HG02970 (cell line): ENCODE measurements around the gene SPTLC2.
"Not testable (repeated sequence)": the region's sequence is repeated elsewhere in the genome, so short reads cannot be mapped to it uniquely, and the experiment has no call there.

Experiments used
- ATAC-seq: cut with Tn5 transposase; IDR thresholded peaks from one replicate; pipeline ENCODE4 v1.9.1; 2021; ENCODE audit warnings: mild to moderate bottlenecking, moderate library complexity, moderate number of reproducible peaks; ENCODE audit not compliant: unreplicated experiment, low FRiP score

Gene SPTLC2

DNA sequence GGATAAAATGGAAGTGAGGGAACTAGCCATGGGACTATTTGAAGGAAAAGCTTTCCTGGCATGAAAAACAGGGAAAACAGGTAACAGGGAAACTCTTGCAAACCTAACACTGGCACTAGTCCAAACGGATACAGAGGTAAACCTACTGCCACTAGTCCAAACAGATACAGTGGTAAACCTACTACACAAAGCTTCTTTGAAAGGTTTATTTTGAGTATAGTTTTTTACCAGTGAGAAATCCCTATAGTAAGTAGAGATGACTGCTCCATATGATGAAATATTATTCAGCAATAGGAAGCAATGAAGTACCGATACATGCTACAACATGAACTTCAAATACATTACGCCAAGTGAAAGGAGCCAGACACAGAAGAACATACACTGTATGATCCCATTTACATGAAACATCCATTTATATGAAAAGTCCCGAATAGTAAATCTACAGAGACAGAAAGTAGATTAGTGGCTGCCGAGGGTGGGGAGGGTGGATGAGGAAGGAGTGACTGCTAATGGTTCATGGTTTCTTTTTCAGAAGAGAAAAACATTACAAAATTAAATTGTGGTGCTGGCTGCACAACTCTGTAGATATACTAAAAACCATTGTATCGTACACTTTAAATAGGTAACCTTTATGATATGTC, 25.5 kb downstream of the SPTLC2 start:
- no peak for ATAC-seq

DNA sequence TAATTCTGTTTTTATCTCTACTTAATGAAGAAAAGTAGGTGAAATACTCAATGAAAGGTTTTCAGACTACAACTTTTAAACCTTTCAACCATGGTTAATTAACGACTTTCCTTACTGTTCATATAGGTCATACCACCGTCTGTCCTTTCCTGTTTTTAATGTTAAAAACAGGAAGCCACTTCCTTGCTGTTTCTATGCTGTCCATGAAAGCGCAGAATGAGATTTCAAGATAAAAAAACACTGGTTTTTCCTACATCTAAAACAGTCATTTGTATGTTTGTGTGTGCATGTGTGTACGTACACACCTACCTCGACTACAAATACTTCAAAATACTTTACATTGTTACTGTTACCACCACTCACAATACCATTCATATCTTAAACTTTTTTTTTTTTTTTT, 27.3 kb downstream of the SPTLC2 start:
- no peak for ATAC-seq

DNA sequence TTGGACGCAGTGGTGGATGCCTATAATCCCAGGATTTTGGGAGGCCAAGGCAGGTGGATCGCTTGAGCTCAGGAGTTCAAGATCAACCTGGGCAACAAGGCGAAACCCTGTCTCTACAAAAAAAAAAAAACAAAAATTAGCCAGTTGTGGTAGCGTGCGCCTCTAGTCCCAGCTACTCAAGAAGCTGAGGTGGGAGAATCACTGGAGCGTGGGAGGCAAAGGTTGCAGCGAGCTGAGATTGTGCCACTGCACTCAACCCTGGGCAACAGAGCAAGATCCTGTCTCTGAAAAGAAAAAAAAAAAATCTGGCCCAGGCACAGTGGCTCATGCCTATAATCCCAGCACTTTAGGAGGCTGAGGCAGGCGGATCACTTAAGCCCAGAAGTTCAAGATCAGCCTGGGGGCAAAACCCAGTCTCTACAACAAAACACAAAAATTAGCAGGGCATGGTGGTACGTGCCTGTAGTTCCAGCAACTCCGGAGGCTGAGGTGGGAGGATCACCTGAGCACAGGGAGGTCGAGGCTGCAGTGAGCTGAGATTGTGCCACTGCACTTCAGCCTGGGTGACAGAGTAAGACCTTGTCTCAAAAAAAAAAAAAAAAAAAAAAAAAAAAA, 27.9 kb downstream of the SPTLC2 start:
- not testable (repeated sequence) for ATAC-seq

DNA sequence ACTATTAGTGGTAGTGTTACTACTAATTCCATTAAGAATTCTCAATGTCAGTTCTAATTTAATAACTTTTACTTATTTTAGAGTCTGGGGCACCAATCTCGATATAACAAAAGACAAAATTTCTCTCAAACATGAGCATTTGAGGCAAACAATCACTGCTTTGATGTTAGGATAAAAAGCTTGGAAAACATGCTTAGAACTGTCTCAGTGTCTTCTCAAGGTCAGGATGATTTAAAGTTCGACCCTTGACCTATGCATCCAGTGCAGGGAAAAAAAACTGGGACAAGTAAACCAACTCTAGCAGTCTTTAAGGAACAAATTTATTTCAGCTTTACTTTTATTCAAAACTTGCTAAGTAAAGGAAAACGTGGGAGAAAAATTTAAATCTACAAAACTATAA, 31.1 kb downstream of the SPTLC2 start:
- ATAC-seq, result no peak

DNA sequence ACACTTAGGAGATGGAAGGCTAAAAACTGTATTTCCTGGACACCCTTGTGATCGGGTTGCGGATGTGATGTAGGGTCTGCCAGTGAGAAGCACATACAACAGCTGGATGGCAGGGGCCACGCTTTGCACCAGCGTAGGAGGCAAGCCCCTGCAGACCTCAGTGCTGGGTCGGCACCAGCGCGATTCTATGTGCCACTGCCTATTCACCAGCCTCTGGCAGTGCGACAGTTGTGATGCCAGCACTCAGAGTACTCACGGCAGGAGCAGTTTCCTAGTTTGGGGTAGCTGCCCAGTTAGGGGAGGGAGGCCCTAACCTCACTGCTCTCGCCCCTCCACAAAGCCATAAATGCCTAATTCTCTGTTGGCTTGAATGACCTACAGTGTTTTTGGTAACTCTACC, 31.6 kb downstream of the SPTLC2 start:
- ATAC-seq, result no peak

DNA sequence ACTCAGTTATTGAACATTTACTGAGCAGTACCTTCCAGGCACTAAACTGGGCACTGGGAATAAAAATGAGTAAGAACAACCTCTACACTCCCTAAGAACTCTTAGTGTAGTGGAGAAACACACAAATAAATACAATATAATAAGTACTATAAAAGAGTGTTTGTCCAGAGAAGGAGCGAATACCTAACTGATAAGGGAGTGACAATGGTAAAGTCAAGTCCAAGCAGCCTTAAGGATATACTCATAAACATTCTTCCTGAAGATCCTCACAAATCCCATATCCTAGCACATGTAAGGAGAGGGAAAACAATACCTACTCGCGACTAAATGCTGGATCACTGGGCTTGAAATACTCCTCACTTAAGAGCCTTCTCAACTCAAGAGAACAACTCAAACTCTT, 32.8 kb downstream of the SPTLC2 start:
- ATAC-seq, result no peak

DNA sequence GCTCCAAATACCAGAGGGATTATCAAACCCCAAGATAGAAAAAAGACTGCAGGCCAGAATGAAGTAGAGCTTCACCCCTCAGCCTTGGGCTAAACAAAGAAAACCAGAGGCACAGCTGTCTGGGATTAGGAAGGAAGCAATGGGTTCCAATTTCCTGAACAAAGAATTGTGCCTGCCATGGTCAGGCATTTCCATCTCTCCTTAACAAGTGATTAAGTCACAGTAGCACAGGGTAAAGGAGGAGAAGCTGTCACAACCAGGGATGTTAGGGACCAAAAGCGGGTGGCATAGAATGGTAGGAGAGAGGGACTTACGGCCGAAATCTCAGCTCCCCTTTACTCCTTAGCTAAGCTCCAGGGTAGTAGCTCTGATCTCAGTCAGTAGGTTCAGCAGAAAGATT, 33.9 kb downstream of the SPTLC2 start:
- no peak for ATAC-seq

DNA sequence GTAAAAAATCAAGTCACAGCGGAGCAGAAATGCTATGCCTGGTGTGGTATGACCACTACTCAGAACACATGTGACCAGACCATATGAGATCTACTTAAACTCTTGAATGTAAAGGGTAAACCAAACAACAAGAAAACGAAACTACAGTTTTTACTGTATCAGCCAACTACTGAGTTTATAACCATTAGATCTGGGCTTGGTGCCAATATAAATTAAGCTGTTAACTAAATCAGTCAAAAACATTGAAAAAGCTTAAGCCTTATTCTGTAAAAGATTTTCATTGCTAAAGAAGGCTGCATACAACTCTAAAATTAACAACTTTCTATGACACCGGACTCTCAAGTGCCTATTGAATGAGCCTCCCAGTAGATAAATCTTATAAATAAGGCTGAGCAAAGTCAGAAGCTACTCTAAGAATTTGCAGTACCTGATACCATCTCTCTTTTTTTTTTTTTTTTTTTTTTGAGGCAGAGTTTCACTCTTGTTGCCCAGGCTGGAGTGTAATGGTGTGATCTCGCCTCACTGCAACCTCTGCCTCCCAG, 35.4 kb downstream of the SPTLC2 start:
- peak; percentile 87 for ATAC-seq

DNA sequence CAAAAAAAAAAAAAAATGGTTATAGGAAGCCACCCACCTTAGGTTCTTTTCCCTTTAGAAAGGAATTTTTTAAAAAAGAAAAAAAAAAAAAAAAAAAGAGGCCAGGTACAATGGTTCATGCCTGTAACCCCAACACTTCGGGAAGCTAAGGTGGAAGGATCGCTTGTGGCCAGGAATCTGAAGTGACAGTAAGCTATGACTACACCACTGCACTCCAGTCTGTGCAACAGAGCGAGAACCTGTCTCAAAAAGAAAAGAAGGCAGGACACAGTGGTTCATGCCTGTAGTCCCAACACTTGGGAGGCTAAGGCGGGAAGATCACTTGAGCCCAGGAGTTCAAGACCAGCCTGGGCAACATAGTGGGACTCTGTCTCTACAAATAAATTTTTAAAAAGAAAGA, 36.0 kb downstream of the SPTLC2 start:
- no peak for ATAC-seq

DNA sequence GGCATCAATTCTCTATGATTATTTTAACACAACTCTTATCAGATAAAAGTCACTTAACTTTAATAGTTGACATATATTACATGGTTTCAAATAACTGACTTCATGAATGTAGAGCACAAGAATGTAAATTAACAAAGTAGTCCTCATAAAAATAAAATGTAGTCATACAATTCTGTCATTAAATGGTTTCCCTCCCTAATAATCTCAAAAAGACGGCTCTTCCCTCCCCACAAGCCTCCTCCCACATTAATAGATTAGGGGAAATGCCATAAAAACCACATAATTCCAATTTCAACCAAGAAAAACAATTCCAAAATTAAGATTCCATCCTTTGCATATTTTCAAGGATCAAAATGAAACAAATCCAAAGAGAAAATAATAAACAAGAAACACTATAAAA, 36.7 kb downstream of the SPTLC2 start:
- no peak for ATAC-seq

DNA sequence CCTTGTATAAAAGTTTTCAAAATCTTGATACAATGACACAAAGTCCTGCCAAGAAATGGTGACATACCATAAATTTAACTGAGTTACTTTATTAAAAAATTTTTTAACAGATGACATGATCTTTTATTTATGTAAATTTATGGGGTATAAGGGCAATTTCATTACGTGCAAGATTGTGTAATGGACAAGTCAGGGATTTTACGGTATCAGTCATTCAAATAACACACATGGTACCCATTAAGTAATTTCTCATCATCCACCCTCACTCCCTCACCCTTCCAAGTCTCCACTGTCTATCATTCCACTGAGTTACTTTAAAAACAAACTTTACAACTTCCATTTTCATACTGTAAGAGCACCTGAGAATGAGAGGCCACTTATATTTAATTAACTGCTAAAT, 37.4 kb downstream of the SPTLC2 start:
- no peak for ATAC-seq

DNA sequence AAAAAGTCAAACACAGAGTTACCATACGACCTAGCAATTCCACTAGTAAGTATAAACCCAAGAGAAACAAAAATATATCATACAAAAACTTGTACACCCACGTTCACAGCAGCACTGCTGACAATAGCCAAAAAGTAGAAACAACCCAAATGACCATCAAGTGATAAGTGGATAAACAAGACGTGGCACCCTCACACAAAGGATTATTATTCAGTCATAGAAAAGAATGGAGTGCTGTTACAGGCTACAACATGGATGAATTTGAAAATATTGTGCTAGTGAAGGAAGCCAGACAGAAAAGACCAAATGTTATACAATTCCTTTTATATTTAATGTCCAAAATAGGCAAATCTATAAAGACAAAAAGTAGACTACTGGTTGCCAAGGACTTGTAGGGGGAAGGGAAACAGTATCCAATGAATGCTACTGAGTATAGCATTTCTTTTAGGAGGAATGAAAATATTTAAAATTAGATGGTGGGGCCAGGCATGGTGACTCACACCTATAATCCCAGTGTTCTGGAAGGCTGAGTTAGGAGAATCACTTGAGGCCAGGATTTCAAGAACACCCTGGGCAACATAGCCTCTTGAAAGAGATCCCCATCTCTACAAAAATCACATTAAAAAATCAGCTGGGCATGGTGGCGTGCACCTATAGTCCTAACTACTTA, 41.9 kb downstream of the SPTLC2 start:
- no peak for ATAC-seq

DNA sequence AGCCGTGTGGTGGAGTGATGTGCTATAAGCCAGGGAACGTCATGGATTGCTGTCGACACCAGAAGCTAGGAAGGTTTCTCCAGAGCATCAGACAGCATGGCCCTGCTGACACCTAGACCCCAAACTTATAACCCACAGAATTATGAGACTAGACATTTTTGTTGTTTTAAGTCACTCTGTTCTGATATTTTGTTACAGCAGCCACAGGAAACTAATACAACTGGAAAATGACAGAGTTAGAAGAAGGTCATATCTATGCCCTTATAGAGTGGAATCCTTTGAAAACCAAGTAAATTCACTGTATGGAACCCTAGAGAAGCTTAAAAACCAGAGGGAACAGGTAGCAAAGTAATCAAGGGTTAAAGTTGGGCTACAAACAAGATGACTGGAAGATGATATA, 42.5 kb downstream of the SPTLC2 start:
- ATAC-seq, result no peak

DNA sequence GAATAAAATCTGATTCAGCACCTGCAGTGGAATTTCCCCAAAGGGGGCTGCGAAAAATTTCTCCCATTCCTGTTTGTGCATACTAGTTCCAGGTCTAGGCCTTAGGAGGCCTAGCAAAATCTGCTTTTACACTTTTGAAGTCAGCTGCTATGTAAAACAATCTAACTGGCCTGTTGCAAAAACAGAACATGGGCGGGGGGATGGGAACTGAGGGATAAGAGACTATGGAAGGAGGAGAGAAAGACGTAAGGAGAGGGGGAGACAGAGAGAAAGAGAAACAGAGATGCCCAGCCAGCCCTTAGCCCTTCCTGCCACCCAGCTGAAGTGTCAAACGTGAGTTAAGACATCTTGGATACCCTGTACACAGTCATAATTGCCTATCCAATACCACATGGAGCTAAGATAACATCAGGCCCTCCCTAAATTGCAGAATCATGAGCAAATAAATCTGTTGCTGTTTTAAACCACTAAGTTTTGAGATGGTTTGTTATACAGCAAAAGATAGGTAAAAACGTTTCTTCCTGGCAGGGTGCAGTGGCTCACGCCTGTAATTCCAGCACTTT, 45.6 kb downstream of the SPTLC2 start:
- ATAC-seq, result no peak

DNA sequence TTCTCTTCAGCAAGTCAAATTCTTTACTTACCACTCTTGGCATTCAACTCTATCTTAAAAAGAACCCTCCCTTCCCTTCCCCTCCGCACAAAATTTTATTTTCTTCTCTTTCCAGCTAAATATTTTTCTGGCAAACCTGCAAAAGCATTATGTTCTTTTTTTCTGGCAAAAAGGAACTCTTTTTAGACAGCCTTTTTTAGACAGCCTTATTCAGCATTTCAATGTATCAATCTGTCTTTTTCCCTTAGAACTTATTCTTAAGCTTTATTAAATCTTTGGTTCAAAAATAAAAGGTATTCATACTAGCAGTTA, 50.5 kb downstream of the SPTLC2 start:
- no peak for ATAC-seq

DNA sequence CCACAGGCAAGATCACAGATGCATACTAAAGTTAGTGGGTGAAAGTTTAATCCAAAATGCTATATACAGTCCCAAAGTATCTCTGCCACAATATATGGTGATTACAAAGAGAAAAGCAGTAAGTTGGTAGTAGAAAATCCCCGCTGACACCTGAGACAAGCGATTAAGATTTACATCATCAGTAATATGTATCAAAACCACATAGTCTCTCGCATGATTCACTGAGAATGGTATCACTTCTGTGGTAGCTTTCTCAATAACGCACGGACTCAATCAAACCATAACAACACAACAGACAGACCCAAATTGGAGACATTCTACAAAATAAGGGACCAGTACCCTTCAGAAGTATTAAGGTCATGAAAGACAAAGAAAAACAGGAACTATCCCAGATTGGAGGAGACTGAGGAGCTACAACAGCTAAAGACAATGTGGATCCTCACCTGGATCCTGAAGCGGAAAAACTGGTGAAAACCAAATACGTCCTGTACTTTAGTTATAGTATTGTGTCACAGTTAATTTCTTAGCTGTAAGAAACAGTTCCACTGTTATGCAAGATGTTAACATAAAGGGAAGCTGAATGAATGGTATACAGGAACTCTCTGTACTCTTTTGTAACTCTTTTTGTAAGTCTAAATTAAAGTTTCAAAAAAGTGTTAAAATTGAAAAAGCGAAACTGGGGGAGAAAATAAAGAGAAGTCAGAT, 51.0 kb downstream of the SPTLC2 start:
- ATAC-seq, result no peak

DNA sequence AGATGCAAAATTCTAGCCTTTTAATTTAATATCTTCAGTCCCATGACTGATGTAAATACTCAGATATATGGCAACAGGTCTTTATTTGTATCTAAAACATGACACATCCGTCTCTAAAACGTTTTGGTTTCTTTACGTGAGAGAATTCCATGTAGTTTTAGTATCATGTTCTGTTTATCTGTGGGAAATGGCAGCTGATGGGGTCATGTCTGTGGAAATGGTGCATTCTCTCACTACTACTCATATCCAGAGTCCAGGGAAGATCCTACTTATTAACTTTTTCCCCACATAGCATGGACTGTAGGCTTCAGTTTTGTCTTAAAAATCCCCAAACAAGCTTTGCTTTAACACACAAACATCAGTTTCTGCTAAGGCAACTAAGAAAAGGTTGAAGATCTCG, 53.8 kb downstream of the SPTLC2 start:
- no peak for ATAC-seq

DNA sequence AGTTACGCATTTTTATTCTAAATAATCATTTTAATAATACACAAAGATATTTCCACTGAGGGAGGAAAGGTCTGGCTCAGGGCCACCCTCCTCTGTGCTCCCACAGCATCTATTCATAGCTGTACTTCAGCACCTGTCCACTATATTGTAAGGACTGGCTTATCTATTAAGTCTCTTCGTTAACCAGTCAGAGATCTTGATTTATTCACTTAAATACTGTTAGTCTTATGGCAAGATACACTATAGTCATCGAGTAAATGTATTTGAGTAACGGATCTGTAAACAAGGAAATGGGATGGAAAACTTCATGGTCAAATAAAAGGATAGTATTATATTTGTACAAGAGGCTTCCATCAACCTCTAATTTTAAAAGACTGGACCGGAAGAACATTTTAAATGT, 54.6 kb downstream of the SPTLC2 start:
- ATAC-seq, result no peak

DNA sequence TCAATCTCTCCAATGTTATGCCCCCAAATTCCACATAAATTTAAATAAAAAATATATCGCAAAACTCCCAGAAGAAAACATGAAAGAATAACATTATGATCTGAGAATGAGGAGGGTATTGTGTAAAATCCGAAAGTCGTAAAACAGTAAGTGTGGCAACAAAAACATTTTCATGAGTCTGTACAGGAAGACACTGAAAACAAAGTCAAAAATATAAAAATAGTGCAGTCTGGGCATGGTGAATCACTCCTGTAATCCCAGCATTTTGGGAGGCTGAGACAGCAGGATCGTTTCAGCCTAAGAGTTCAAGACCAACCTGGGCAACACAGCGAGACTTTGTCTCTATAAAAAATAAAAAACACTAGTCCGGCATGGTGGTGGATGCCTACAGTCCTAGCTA, 57.1 kb downstream of the SPTLC2 start:
- no peak for ATAC-seq

DNA sequence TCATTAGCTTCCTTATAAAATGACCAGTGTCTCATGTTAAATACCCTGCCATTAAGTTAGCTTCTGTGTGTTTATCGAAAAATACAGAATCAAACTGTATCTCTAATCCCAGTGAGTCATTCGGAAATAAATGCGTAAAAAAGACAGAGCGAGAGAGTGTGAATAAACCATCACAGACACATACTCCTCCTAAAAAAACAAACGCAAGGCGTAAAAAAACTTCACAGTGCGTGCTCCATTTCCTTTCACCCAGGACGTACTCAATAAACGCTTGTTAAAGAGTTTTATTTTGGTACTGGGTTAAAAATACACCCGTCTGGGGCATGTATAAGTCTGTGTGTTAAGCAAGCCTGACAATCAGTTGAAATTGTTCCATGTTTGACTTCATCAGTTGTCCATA, 59.0 kb downstream of the SPTLC2 start:
- no peak for ATAC-seq

DNA sequence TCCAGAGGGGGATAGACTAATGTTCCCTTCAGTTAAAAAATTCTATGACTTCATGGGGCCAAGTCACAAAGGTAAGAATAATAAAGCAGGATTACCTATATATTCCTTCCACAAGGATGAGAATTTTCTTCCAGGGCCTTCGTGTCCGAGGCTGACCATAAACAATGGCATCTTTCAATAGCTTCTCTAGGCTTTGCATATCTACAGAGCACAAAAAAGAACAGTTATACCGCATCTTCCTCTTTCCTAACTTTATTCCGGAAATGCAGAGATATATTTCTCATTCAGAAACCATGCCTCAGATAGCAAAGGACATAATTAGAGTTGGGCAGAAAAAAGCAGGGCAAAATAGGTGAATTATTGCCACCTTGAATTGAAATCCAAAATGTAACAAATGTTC, 59.5 kb downstream of the SPTLC2 start:
- ATAC-seq, result no peak
